Subcutaneous abdominal adipose tissue (tissue), 5 donors: ENCODE results near the gene APCDD1L.

Experiments used
- H3K27ac ChIP-seq: one replicate; pipeline ENCODE4 v1.7.0; 2013; ENCODE audit warnings: low read depth, mild to moderate bottlenecking, inconsistent platforms, low read length, moderate library complexity
- H3K27me3 ChIP-seq, 5 donors: one replicate each; pipeline ENCODE4 v1.7.0; 2013; ENCODE audit warnings: low read length in 5 of 5, inconsistent platforms in 1 of 5; ENCODE audit not compliant: control insufficient read depth in 5 of 5, insufficient read depth in 4 of 5
- H3K36me3 ChIP-seq, 5 donors: one replicate each; pipeline ENCODE4 v1.7.0; 2013; ENCODE audit warnings: low read length in 5 of 5; ENCODE audit not compliant: control insufficient read depth in 5 of 5, insufficient read depth in 5 of 5
- H3K4me1 ChIP-seq, 5 donors: one replicate each; pipeline ENCODE4 v1.7.0; 2013; ENCODE audit warnings: low read length in 5 of 5, mild to moderate bottlenecking in 3 of 5, moderate library complexity in 1 of 5; ENCODE audit not compliant: control insufficient read depth in 5 of 5, insufficient read depth in 5 of 5
- H3K4me3 ChIP-seq, 5 donors: one replicate each; pipeline ENCODE4 v1.7.0; 2013; ENCODE audit warnings: low read length in 5 of 5, low read depth in 1 of 5
- H3K9ac ChIP-seq, 5 donors: one replicate each; pipeline ENCODE4 v1.7.0; 2013; ENCODE audit warnings: low read length in 5 of 5, mild to moderate bottlenecking in 4 of 5, moderate library complexity in 3 of 5
- H3K9me3 ChIP-seq, 5 donors: one replicate each; pipeline ENCODE4 v1.7.0; 2013; ENCODE audit warnings: low read length in 5 of 5; ENCODE audit not compliant: control insufficient read depth in 5 of 5
- donor health status: healthy.
- donor health status: healthy.
- donor health status: healthy.
- donor health status: healthy.
- donor health status: healthy.

The APCDD1L gene

GRCh38 chr20:58552366-58552934 lies 37.3 kb upstream of the APCDD1L start:
- H3K36me3 ChIP-seq, result no peaks in the 10 kb centered on the region
- peaks cover 0 to 9% (median 6%) of the 10 kb centered on the region in 5 donors for H3K4me1 ChIP-seq
- no peaks in the 10 kb centered on the region for H3K9me3 ChIP-seq
- H3K4me3 ChIP-seq, result no peak overlapping the region
- peaks cover 0 to 5% (median 0%) of the 10 kb centered on the region in 5 donors for H3K27me3 ChIP-seq
- no peak overlapping the region for H3K9ac ChIP-seq
- no peak overlapping the region for H3K27ac ChIP-seq

GRCh38 chr20:58551631-58552030 lies 36.4 kb upstream of the APCDD1L start:
- peaks cover 0 to 9% (median 6%) of the 10 kb centered on the region in 5 donors for H3K4me1 ChIP-seq
- no peak overlapping the region for H3K27ac ChIP-seq
- no peak overlapping the region for H3K9ac ChIP-seq
- H3K27me3 ChIP-seq, result peaks cover 0 to 5% (median 0%) of the 10 kb centered on the region in 5 donors
- no peaks in the 10 kb centered on the region for H3K9me3 ChIP-seq
- H3K36me3 ChIP-seq, result no peaks in the 10 kb centered on the region
- H3K4me3 ChIP-seq, result no peak overlapping the region

DNA sequence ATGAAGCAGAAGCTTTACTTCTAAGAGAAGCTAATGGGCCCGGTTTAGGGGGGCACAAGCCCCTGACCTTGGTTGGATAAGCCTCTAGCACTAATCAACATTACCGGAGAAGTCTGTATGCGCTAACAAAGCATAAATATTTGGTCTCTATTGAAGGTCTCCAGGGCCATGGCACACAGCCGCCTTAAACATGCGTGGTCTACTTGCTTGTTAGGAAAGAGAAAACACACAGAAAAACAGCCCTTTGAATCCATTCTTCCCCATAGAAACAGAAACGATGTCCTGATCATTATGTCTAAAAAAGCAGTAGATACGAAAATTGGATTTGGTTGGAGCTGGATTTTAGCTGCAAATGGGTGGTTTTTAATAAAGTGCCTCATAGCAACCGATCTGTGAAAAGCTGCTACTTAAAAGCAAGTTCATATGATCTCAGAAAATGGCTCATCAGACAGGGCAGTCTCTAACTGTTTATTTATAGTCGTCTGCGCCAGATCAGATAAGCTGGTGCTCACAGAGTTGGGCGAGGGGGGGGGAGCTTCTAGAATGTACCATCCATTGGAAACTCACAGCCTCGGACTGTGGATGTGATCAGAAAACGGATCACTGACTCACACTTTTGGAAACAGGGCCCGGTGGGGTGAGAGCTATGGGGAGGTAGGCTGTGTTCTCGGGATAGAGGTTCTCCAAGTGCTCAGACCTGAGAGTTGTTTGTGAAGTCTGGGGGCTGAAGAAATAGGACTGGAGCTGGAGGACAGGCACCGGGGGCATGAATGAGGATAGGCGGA lies 35.3 kb upstream of the APCDD1L start:
- Histone ChIP-seq H3K27ac (no peak overlapping the region), H3K27me3 (peaks cover 0 to 7% (median 0%) of the 10 kb centered on the region in 5 donors), H3K9me3 (no peaks in the 10 kb centered on the region), H3K4me1 (peaks cover 0 to 9% (median 6%) of the 10 kb centered on the region in 5 donors), H3K9ac (no peak overlapping the region), H3K4me3 (no peak overlapping the region), H3K36me3 (no peaks in the 10 kb centered on the region)

DNA sequence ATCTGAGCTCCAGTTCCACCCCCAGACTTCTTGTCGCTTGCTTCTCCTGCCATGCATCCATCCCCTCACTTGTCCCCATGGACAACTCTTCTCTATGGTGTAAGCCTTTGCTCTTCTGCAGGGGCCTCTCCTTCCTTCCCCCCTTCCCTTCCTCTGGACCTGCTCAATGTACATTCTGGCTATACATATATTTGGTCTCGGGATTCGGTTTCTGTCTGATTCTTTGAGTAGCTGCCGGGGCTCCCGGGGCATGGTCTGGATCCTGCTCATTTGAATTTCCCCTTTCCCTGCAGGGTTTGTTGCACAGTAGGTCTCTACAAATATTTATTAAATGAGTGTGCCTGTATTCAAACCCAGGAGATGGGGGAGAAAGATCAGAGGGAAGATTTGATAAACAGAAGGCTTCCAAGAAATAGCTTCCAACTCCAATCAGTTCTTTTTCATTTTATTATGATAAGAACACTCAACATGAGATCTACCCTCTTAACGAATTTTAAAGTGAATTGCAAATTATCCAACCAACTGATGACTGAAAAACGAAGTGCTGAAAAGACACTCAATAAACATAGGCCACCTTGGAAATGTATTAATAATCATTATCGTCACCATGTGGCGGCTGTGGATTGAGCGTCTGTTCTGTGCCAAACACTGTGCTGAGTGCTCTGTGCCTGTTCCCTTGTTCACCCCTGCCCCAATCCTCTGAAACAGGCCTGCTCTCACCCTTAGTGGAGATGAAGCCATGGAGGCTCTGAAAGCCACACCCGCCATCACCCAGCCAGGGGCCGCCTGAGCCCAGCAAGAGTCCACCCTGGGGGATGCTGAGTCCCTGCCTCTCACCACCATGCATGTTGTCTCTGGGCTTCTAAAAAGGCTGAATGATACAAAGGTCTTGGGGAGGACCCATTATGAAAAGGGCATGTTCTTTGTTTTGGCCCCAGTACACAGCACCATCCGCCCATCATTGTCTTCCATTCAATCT lies 34.3 kb upstream of the APCDD1L start:
- no peak overlapping the region for H3K27ac ChIP-seq
- H3K9me3 ChIP-seq, result no peaks in the 10 kb centered on the region
- no peaks in the 10 kb centered on the region for H3K36me3 ChIP-seq
- H3K4me3 ChIP-seq, result no peak overlapping the region
- H3K4me1 ChIP-seq, result peaks cover 0 to 9% (median 6%) of the 10 kb centered on the region in 5 donors
- peaks cover 0 to 7% (median 0%) of the 10 kb centered on the region in 5 donors for H3K27me3 ChIP-seq
- no peak overlapping the region for H3K9ac ChIP-seq

GRCh38 chr20:58547623-58548475 lies 32.6 kb upstream of the APCDD1L start:
- Histone ChIP-seq H3K4me3 (no peak overlapping the region), H3K27ac (no peak overlapping the region), H3K9ac (no peak overlapping the region), H3K27me3 (peaks cover 0 to 5% (median 0%) of the 10 kb centered on the region in 5 donors), H3K4me1 (no peaks in the 10 kb centered on the region), H3K36me3 (no peaks in the 10 kb centered on the region), H3K9me3 (no peaks in the 10 kb centered on the region)

- Histone ChIP-seq H3K4me1 (no peaks in the 10 kb centered on the region), H3K9me3 (no peaks in the 10 kb centered on the region), H3K9ac (no peak overlapping the region), H3K27ac (no peak overlapping the region), H3K27me3 (peaks cover 0 to 2% (median 0%) of the 10 kb centered on the region in 5 donors), H3K36me3 (no peaks in the 10 kb centered on the region), H3K4me3 (no peak overlapping the region)
Measured at GRCh38 chr20:58546756-58547622, 31.8 kb upstream of the APCDD1L start.

- Histone ChIP-seq H3K36me3 (no peaks in the 10 kb centered on the region), H3K9ac (no peak overlapping the region), H3K4me3 (no peak overlapping the region), H3K9me3 (no peaks in the 10 kb centered on the region), H3K27ac (no peak overlapping the region), H3K4me1 (no peaks in the 10 kb centered on the region), H3K27me3 (peaks cover 0 to 2% (median 0%) of the 10 kb centered on the region in 5 donors)
Measured at GRCh38 chr20:58546416-58546711, 31.2 kb upstream of the APCDD1L start.

DNA sequence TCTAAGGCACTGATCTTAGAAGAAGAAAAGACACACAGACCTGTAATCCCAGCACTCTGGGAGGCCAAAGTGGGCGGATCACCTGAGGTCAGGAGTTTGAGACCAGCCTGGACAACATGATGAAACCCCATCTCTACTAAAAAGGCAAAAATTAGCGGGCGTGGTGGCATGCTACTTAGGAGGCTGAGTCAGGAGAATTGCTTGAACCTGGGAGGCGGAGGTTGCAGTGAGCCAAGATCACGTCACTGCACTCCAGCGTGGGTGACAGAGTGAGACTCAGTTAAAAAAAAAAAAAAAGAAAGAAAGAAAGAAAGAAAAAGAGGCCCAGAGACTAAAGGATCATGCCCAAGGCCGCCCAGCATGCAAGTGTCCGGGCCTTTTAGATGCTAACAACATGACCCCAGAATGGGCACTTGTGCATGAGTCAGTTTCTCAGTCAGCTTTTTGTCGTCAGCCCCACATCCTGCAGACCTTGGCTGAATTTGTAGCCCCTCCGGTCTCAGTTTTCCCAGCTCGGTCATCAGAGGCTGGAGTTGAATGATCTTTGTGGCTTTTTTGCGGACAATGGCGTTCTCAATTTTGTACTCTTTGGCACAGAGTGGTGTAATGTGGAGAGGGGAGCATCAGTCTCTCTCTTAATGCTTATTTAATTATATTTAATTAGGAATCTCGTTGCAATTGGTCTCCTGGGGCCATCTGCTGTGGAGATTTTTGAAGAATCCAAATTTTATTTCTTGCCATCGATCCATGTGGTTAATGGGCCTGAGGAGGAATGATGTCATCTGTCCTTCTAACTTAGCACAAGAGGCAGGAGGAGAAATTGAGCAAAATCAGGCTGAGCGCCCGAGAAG lies 30.6 kb upstream of the APCDD1L start:
- no peaks in the 10 kb centered on the region for H3K9me3 ChIP-seq
- no peak overlapping the region for H3K27ac ChIP-seq

More for the DNA sequence above, 30.6 kb upstream of the APCDD1L start:
- H3K9ac ChIP-seq, result no peak overlapping the region
- H3K4me1 ChIP-seq, result no peaks in the 10 kb centered on the region
- H3K36me3 ChIP-seq, result no peaks in the 10 kb centered on the region
- no peak overlapping the region for H3K4me3 ChIP-seq
- H3K27me3 ChIP-seq, result peaks cover 0 to 4% (median 0%) of the 10 kb centered on the region in 5 donors
